Skin epidermis (tissue), 12 donors: ENCODE results near the gene LSMEM2.

Experiments
- H3K27ac ChIP-seq, 21 experiments: fragments of 200-600 bp; sonication (generic) in 11 of 21; one replicate each; pipeline ENCODE4 v1.5.0; 2020; ENCODE audit warnings: mild to moderate bottlenecking in 3 of 21, inconsistent platforms in 2 of 21, moderate library complexity in 2 of 21
- H3K4me3 ChIP-seq, 7 experiments: fragments of 200-600 bp; sonication (generic) in 2 of 7; one replicate each; pipeline ENCODE4 v1.5.0; 2020; ENCODE audit warnings: inconsistent platforms in 2 of 7, mild to moderate bottlenecking in 2 of 7, moderate library complexity in 1 of 7

Gene LSMEM2

GRCh38 chr3:50312041-50312440 is 33.2 kb downstream of the LSMEM2 start:
- peak overlapping the region in 14 of 21 experiments; percentile 22 to 86 (median 64) for H3K27ac ChIP-seq
- peak overlapping the region in 6 of 7 experiments; percentile 4 to 42 (median 21) for H3K4me3 ChIP-seq

- H3K4me3 ChIP-seq: no peak overlapping the region
- peak overlapping the region in 5 of 21 experiments; percentile 8 to 91 (median 36) for H3K27ac ChIP-seq
Observed at GRCh38 chr3:50314342-50314741, 35.5 kb downstream of the LSMEM2 start.

GRCh38 chr3:50314816-50315215 is 35.9 kb downstream of the LSMEM2 start:
- Histone ChIP-seq H3K4me3 (no peak overlapping the region), H3K27ac (peak overlapping the region in 6 of 21 experiments; percentile 8 to 91 (median 38))

- no peak overlapping the region for H3K4me3 ChIP-seq
- H3K27ac ChIP-seq: peak overlapping the region in 20 of 21 experiments; percentile 70 to 98 (median 84)
Observed at GRCh38 chr3:50316657-50317242, 37.9 kb downstream of the LSMEM2 start.

- no peak overlapping the region for H3K4me3 ChIP-seq
- peak overlapping the region in 20 of 21 experiments; percentile 70 to 98 (median 84) for H3K27ac ChIP-seq
Observed at GRCh38 chr3:50317300-50317699, 38.4 kb downstream of the LSMEM2 start.

- Histone ChIP-seq H3K4me3 (no peak overlapping the region), H3K27ac (peak overlapping the region in 20 of 21 experiments; percentile 21 to 98 (median 84))
Observed at GRCh38 chr3:50318163-50318562, 39.3 kb downstream of the LSMEM2 start.

GRCh38 chr3:50318615-50319014 is 39.7 kb downstream of the LSMEM2 start:
- Histone ChIP-seq H3K4me3 (no peak overlapping the region), H3K27ac (peak overlapping the region in 15 of 21 experiments; percentile 1 to 98 (median 83))

- peak overlapping the region in 1 of 7 experiments; percentile 1 for H3K4me3 ChIP-seq
- H3K27ac ChIP-seq: peak overlapping the region in 12 of 21 experiments; percentile 1 to 98 (median 84)
Observed at GRCh38 chr3:50319181-50319893, 40.5 kb downstream of the LSMEM2 start.

- Histone ChIP-seq H3K27ac (peak overlapping the region in 19 of 21 experiments; percentile 86 to 99 (median 97)), H3K4me3 (peak overlapping the region; percentile 57 to 92 (median 63))
Observed at GRCh38 chr3:50319894-50320625, 41.2 kb downstream of the LSMEM2 start.

- peak overlapping the region; percentile 57 to 92 (median 63) for H3K4me3 ChIP-seq
Observed at GRCh38 chr3:50320853-50321335, 42.0 kb downstream of the LSMEM2 start.

GRCh38 chr3:50321336-50322114 is 42.6 kb downstream of the LSMEM2 start:
- Histone ChIP-seq H3K4me3 (peak overlapping the region; percentile 57 to 92 (median 63)), H3K27ac (peak overlapping the region; percentile 86 to 99 (median 97))

More at GRCh38 chr3:50320853-50321335, 42.0 kb downstream of the LSMEM2 start:
- H3K27ac ChIP-seq: peak overlapping the region; percentile 86 to 99 (median 97)

- peak overlapping the region; percentile 86 to 99 (median 97) for H3K27ac ChIP-seq
- peak overlapping the region; percentile 57 to 92 (median 63) for H3K4me3 ChIP-seq
Observed at GRCh38 chr3:50322115-50322385, 43.2 kb downstream of the LSMEM2 start.

- H3K27ac ChIP-seq: peak within 1 kb of the TSS; percentile 86 to 99 (median 97)
- peak within 1 kb of the TSS; percentile 57 to 92 (median 63) for H3K4me3 ChIP-seq
Observed at GRCh38 chr3:50322386-50323091, 43.7 kb downstream of the LSMEM2 start, which contains the start of gene HYAL2. Gene HYAL2 (minus strand): TSS chr3:50322745. CDS start chr3:50320489, 2,256 bp downstream.

GRCh38 chr3:50323092-50323600 is 44.3 kb downstream of the LSMEM2 start:
- H3K4me3 ChIP-seq: peak overlapping the region in 1 of 7 experiments; percentile 71

GRCh38 chr3:50323614-50324199 is 44.8 kb downstream of the LSMEM2 start:
- Histone ChIP-seq H3K27ac (peak overlapping the region in 20 of 21 experiments; percentile 36 to 99 (median 97)), H3K4me3 (no peak overlapping the region)

More at GRCh38 chr3:50323092-50323600, 44.3 kb downstream of the LSMEM2 start:
- peak overlapping the region in 20 of 21 experiments; percentile 21 to 99 (median 97) for H3K27ac ChIP-seq

GRCh38 chr3:50324351-50325112 is 45.6 kb downstream of the LSMEM2 start:
- H3K4me3 ChIP-seq: no peak overlapping the region
- peak overlapping the region in 18 of 21 experiments; percentile 36 to 99 (median 98) for H3K27ac ChIP-seq

- no peak overlapping the region for H3K4me3 ChIP-seq
Observed at GRCh38 chr3:50325113-50325480, 46.2 kb downstream of the LSMEM2 start.

More at GRCh38 chr3:50325113-50325480, 46.2 kb downstream of the LSMEM2 start:
- H3K27ac ChIP-seq: peak overlapping the region in 9 of 21 experiments; percentile 5 to 98 (median 44)
